H1 (cell line): ENCODE data around the gene AHSG. TPM values are rescaled to one million over a fixed set of nuclear protein-coding genes. Genes with fewer than 3 reads are reported as not detected.

ENCODE experiments used
- BCL11A ChIP-seq, 2 experiments: IDR thresholded peaks; one replicate each; pipeline ENCODE4 v1.6.1; 2011; ENCODE audit warnings: low read depth in 2 of 2, low read length in 2 of 2, mild to moderate bottlenecking in 2 of 2
- CBX8 ChIP-seq: fragments of 300-800, 300-1000 bp; sonication (generic); IDR thresholded peaks from 2 replicates; pipeline ENCODE4 v1.7.1; 2016; ENCODE audit warnings: low read depth, low read length, borderline replicate concordance
- JUN ChIP-seq: IDR thresholded peaks from 2 replicates; pipeline ENCODE4 v1.6.1; 2011; ENCODE audit warnings: low read depth, mild to moderate bottlenecking, improper control_type of control experiment, low read length
- polyA plus RNA-seq, 7 experiments: library from polyadenylated mRNA; depleted of rRNA in 3 of 7; stranded (reverse) in 5 of 7; unstranded in 2 of 7; fragments of >200 nt in 5 of 7; fragments of 200-250 nt in 2 of 7; gene quantifications; 1 replicate in 5 of 7; 2 replicates in 1 of 7; 4 replicates in 1 of 7; pipeline versions ENCODE4 v1.2.1 to v1.2.3, GENCODE V29; 2011 to 2013; ENCODE audit warnings: missing spikeins in 2 of 7, mixed read lengths in 2 of 7
- total RNA-seq: library from RNA; stranded (reverse); fragmentation: NEBNext Ultra II Directional; extraction: Animal tissue kit (Norgen Biotek cat#: 25700); gene quantifications from 2 replicates; pipeline ENCODE4 v1.2.1, GENCODE V29; 2021
- TF ChIP-seq, protein P1 (sequence below): IDR thresholded peaks from 2 replicates; pipeline ENCODE4 v1.6.1; 2012; ENCODE audit warnings: inconsistent platforms

Gene AHSG
- total and polyA plus RNA-seq, 2 of the 8 experiments (the other 6 are each of a cell fraction or from before 2014, with no cell fraction given) = 0.68 to 0.78 TPM

DNA sequence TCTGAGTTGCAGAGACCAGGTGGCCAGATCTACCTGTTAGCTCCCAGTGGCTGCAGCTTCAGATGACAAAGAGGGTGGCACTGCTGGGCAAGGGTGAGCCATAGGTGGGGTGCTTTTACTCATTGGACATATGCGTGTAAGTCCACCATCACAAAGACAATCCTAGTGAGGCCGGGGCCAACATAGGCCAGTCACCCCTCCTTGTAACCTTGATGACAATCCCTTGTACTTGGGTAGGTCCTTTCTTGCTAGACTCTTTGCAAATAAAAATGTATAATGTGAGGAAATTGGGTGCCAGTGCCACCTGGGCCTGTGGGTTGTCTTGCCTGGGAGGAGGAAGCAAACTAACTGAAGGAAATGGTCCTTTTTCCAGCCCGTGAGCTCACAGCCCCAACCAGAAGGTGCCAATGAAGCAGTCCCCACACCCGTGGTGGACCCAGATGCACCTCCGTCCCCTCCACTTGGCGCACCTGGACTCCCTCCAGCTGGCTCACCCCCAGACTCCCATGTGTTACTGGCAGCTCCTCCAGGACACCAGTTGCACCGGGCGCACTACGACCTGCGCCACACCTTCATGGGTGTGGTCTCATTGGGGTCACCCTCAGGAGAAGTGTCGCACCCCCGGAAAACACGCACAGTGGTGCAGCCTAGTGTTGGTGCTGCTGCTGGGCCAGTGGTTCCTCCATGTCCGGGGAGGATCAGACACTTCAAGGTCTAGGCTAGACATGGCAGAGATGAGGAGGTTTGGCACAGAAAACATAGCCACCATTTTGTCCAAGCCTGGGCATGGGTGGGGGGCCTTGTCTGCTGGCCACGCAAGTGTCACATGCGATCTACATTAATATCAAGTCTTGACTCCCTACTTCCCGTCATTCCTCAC lies 7.6 kb downstream of the AHSG start (continued):
- TF ChIP-seq CBX8 = no peak
- TF ChIP-seq JUN = no peak
- TF ChIP-seq, protein P1, sequence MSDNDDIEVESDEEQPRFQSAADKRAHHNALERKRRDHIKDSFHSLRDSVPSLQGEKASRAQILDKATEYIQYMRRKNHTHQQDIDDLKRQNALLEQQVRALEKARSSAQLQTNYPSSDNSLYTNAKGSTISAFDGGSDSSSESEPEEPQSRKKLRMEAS = no peak
- TF ChIP-seq BCL11A (IDR thresholded peaks at IDR 0.05; ENCODE audit: low read depth in 2 of 2, low read length in 2 of 2) = no peak
